ENCODE measurements around the gene KRT27. TPM values are rescaled to one million over a fixed set of nuclear protein-coding genes. Genes with fewer than 3 reads are reported as not detected.

KRT27 gene
- total RNA-seq, 1 experiment from 2014 or later: not detected

GRCh38 chr17:40809721-40810421 lies 27.5 kb upstream of the KRT27 start:
- no peak for DNase-seq (ENCODE audit: low read depth)

- DNase-seq (ENCODE audit: low read depth): no peak
Observed at GRCh38 chr17:40806131-40806530, 23.8 kb upstream of the KRT27 start.

GRCh38 chr17:40803617-40804082 lies 21.3 kb upstream of the KRT27 start:
- DNase-seq (ENCODE audit: low read depth): peak; percentile 50

- DNase-seq (ENCODE audit: low read depth): no peak
Observed at GRCh38 chr17:40801157-40801556, 18.8 kb upstream of the KRT27 start.

GRCh38 chr17:40800381-40800780 lies 18.0 kb upstream of the KRT27 start:
- no peak for DNase-seq (ENCODE audit: low read depth)

- no peak for DNase-seq (ENCODE audit: low read depth)
Observed at GRCh38 chr17:40799859-40800258, 17.5 kb upstream of the KRT27 start, which contains the start of gene KRT28. Gene KRT28 (minus strand): TSS chr17:40799959. CDS start chr17:40799893, 66 bp downstream.

GRCh38 chr17:40796846-40797245 lies 14.5 kb upstream of the KRT27 start:
- DNase-seq (ENCODE audit: low read depth): no peak

GRCh38 chr17:40795019-40795667 lies 12.8 kb upstream of the KRT27 start:
- no peak for DNase-seq (ENCODE audit: low read depth)

GRCh38 chr17:40794466-40794865 lies 12.1 kb upstream of the KRT27 start:
- DNase-seq (ENCODE audit: low read depth): no peak

GRCh38 chr17:40793832-40794231 lies 11.5 kb upstream of the KRT27 start:
- no peak for DNase-seq (ENCODE audit: low read depth)

GRCh38 chr17:40791787-40792436 lies 9.6 kb upstream of the KRT27 start:
- DNase-seq (ENCODE audit: low read depth): peak; percentile 17

GRCh38 chr17:40791111-40791510 lies 8.8 kb upstream of the KRT27 start:
- no peak for DNase-seq (ENCODE audit: low read depth)

- no peak for DNase-seq (ENCODE audit: low read depth)
Observed at GRCh38 chr17:40779181-40779909, 3.0 kb downstream of the KRT27 start.

- DNase-seq (ENCODE audit: low read depth): no peak
Observed at GRCh38 chr17:40778461-40778860, 3.9 kb downstream of the KRT27 start.

GRCh38 chr17:40777971-40778370 lies 4.4 kb downstream of the KRT27 start:
- DNase-seq (ENCODE audit: low read depth): no peak

GRCh38 chr17:40777459-40777858 lies 4.9 kb downstream of the KRT27 start:
- DNase-seq (ENCODE audit: low read depth): no peak

- DNase-seq (ENCODE audit: low read depth): no peak
Observed at GRCh38 chr17:40775945-40776344, 6.4 kb downstream of the KRT27 start.

- DNase-seq (ENCODE audit: low read depth): no peak
Observed at GRCh38 chr17:40772101-40772500, 10.2 kb downstream of the KRT27 start, which contains the start of gene KRT26. Gene KRT26 (minus strand): TSS chr17:40772201. CDS start chr17:40772113, 88 bp downstream.

GRCh38 chr17:40765657-40766056 lies 16.7 kb downstream of the KRT27 start:
- DNase-seq (ENCODE audit: low read depth): no peak

- no peak for DNase-seq (ENCODE audit: low read depth)
Observed at GRCh38 chr17:40763752-40764151, 18.6 kb downstream of the KRT27 start.

GRCh38 chr17:40760105-40761016 lies 22.0 kb downstream of the KRT27 start:
- no peak for DNase-seq (ENCODE audit: low read depth)
